ENCODE data around the gene TNFAIP3.

GRCh38 chr6:137845460-137845859, 21.6 kb upstream of the TNFAIP3 start:
- peak in 3 of 7 experiments; percentile 19 to 30 (median 21) for TF ChIP-seq CTCF (IDR thresholded peaks at IDR 0.05)
- TF ChIP-seq POLR2A (IDR thresholded peaks at IDR 0.05), result no peak
